Fibroblast of the aortic adventitia (primary cell): ENCODE data around the gene KDM4B. TPM values are rescaled to one million over a fixed set of nuclear protein-coding genes. Genes with fewer than 3 reads are reported as not detected.

Experiments used
- DNase-seq: peaks from one replicate; pipeline ENCODE4 v3.0.0-alpha.2; 2010; ENCODE audit warnings: low read depth
- H3K4me3 ChIP-seq: 2 replicates; pipeline ENCODE4 v1.5.1; 2011; ENCODE audit warnings: low read depth, mild to moderate bottlenecking, control low read depth, low read length, moderate library complexity
- total RNA-seq: library from RNA; depleted of rRNA; stranded (reverse); fragments of >200 nt; gene quantifications from 2 replicates; pipeline ENCODE4 v1.2.3, GENCODE V29; 2012; ENCODE audit warnings: low replicate concordance
- TF ChIP-seq, protein P1 (sequence below): IDR thresholded peaks from 2 replicates; pipeline ENCODE4 v1.5.1; 2011; ENCODE audit warnings: mild to moderate bottlenecking, low read length, control low read depth, inconsistent platforms; ENCODE audit not compliant: insufficient read depth

Gene KDM4B
- total RNA-seq, 1 donor, result 13.5 TPM

DNA sequence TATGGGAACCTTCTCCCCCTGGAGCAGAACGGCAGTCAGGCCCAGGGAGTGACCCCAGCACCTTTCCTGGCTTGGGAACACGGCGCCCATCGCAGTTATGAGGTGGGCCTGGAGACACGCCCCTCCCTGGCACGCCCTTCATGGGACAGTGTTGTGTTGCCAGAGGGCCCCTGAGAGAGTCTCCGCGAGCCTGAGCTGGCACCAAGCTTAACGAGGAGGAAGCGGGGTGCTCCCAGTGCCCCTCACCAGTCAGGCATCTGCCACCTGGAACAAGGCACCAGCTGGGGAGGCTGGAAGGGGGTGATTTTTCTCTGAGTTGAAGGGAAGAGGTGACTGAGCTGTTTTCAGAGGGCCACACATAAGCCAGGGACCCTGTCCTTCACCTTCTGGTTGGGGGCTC, 180.6 kb downstream of the KDM4B start:
- H3K4me3 ChIP-seq, result no peak overlapping the region
- TF ChIP-seq, protein P1, sequence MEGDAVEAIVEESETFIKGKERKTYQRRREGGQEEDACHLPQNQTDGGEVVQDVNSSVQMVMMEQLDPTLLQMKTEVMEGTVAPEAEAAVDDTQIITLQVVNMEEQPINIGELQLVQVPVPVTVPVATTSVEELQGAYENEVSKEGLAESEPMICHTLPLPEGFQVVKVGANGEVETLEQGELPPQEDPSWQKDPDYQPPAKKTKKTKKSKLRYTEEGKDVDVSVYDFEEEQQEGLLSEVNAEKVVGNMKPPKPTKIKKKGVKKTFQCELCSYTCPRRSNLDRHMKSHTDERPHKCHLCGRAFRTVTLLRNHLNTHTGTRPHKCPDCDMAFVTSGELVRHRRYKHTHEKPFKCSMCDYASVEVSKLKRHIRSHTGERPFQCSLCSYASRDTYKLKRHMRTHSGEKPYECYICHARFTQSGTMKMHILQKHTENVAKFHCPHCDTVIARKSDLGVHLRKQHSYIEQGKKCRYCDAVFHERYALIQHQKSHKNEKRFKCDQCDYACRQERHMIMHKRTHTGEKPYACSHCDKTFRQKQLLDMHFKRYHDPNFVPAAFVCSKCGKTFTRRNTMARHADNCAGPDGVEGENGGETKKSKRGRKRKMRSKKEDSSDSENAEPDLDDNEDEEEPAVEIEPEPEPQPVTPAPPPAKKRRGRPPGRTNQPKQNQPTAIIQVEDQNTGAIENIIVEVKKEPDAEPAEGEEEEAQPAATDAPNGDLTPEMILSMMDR, result no peak
- no peak for DNase-seq

DNA sequence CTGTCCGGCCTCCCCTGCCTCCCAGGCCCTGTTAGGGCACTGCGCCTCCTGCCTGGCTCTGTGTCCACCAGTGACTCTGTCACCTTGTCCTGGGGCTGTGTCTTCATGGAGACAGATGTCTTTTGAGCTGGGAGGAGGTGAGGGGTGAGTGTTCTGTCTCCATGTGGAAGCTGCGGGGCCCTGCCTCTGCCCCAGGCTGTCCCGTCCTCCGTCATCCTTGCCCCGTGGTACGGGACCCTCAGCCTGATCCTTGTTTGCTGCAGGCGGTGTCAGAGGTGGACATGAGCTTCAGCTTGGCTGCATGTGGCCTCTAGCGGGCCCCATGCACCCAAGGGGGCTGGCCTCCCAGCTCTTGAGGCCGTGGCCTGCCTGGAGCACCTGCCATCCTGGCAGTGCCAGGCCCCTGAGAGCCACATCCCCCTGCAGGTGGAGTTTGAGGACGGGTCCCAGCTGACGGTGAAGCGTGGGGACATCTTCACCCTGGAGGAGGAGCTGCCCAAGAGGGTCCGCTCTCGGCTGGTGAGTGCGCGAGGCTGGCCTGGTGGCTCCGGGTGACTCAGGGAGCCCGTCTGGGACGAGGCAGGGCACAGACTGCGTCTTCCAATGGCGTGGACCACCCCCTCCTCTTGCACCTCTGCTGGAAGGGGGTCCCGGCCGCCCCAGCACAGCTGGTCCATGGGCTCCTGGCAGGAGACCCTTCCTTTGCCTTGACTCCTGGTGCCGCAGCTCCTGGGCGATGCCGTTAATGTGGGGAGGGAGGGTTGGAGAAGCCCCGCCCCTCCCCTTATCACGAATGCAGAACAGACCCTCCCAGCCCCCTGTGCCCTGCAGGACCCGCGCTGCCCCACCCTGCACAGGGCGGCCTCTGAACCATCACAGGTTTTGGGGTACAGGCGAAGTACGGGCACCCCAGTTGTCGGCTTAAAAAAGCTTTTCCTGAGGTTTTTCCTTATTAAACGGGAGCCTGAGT, 181.3 kb downstream of the KDM4B start:
- no peak for DNase-seq
- TF ChIP-seq, protein P1, result no peak
- no peak overlapping the region for H3K4me3 ChIP-seq

DNA sequence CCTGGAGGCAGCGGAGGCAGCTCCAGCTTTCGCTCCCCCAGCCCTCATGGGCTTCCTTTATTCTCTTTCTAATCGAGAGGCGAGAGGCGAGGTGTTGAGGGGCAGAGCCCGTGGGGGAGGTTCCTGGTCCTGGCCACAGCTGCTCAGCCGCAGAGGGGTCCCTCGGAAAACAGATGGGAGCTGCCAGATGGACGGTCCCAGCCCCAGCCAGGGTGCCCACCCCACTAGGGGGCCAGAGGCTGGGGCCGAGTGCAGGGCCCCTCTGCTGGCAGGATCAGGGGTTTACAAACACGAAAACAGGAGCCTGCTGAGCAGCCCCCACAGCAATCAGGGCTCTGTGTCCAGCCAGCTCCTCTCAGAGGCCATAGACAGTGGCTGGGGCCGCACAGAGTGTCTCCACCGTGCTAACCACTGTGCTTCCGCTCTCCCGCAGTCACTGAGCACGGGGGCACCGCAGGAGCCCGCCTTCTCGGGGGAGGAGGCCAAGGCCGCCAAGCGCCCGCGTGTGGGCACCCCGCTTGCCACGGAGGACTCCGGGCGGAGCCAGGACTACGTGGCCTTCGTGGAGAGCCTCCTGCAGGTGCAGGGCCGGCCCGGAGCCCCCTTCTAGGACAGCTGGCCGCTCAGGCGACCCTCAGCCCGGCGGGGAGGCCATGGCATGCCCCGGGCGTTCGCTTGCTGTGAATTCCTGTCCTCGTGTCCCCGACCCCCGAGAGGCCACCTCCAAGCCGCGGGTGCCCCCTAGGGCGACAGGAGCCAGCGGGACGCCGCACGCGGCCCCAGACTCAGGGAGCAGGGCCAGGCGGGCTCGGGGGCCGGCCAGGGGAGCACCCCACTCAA, 182.2 kb downstream of the KDM4B start:
- no peak for DNase-seq
- H3K4me3 ChIP-seq, result no peak overlapping the region
- TF ChIP-seq, protein P1, result no peak

DNA sequence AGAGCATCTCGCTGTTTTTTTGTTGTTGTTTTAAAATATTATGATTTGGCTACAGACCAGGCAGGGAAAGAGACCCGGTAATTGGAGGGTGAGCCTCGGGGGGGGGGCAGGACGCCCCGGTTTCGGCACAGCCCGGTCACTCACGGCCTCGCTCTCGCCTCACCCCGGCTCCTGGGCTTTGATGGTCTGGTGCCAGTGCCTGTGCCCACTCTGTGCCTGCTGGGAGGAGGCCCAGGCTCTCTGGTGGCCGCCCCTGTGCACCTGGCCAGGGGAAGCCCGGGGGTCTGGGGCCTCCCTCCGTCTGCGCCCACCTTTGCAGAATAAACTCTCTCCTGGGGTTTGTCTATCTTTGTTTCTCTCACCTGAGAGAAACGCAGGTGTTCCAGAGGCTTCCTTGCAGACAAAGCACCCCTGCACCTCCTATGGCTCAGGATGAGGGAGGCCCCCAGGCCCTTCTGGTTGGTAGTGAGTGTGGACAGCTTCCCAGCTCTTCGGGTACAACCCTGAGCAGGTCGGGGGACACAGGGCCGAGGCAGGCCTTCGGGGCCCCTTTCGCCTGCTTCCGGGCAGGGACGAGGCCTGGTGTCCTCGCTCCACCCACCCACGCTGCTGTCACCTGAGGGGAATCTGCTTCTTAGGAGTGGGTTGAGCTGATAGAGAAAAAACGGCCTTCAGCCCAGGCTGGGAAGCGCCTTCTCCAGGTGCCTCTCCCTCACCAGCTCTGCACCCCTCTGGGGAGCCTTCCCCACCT, 183.3 kb downstream of the KDM4B start:
- DNase-seq, result no peak
- TF ChIP-seq, protein P1, result no peak
- no peak overlapping the region for H3K4me3 ChIP-seq

DNA sequence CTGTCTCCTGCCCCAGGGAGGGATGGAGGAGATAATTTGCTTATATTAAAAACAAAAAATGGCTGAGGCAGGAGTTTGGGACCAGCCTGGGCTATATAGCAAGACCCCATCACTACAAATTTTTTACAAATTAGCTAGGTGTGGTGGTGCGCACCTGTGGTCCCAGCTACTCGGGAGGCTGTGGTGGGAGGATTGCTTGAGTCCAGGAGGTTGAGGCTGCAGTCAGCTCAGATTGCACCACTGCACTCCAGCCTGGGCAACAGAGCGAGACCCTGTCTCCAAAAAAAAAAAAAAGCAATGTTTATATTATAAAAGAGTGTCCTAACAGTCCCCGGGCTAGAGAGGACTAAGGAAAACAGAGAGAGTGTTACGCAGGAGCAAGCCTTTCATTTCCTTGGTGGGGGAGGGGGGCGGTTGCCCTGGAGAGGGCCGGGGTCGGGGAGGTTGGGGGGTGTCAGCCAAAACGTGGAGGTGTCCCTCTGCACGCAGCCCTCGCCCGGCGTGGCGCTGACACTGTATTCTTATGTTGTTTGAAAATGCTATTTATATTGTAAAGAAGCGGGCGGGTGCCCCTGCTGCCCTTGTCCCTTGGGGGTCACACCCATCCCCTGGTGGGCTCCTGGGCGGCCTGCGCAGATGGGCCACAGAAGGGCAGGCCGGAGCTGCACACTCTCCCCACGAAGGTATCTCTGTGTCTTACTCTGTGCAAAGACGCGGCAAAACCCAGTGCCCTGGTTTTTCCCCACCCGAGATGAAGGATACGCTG, 184.0 kb downstream of the KDM4B start:
- no peak overlapping the region for H3K4me3 ChIP-seq
- TF ChIP-seq, protein P1, result no peak
- DNase-seq, result no peak
